Activated T-cell treated with anti-CD3 and anti-CD28 coated beads, Interleukin-2, amount 50 U/mL, for 24 hours (primary cell): Measurements from ENCODE around the gene LLGL1.

Experiments
- DNase-seq: peaks from one replicate; pipeline ENCODE4 v3.0.0-alpha.2; 2020
- H3K27ac Mint-ChIP-seq: 2 replicates; pipeline ENCODE4 v1.8.0; 2020; ENCODE audit warnings: mild to moderate bottlenecking, mixed read lengths
- H3K27me3 Mint-ChIP-seq: 2 replicates; pipeline ENCODE4 v1.8.0; 2020; ENCODE audit warnings: mixed read lengths
- H3K36me3 Mint-ChIP-seq: 2 replicates; pipeline ENCODE4 v1.8.0; 2020; ENCODE audit warnings: low read depth, mixed read lengths
- H3K4me1 Mint-ChIP-seq: 2 replicates; pipeline ENCODE4 v1.8.0; 2020; ENCODE audit warnings: low read depth, mixed read lengths
- H3K4me3 Mint-ChIP-seq: 2 replicates; pipeline ENCODE4 v1.8.0; 2020; ENCODE audit warnings: mild to moderate bottlenecking, moderate library complexity, mixed read lengths
- H3K9me3 Mint-ChIP-seq: 2 replicates; pipeline ENCODE4 v1.8.0; 2020; ENCODE audit warnings: mixed read lengths

The LLGL1 gene

DNA sequence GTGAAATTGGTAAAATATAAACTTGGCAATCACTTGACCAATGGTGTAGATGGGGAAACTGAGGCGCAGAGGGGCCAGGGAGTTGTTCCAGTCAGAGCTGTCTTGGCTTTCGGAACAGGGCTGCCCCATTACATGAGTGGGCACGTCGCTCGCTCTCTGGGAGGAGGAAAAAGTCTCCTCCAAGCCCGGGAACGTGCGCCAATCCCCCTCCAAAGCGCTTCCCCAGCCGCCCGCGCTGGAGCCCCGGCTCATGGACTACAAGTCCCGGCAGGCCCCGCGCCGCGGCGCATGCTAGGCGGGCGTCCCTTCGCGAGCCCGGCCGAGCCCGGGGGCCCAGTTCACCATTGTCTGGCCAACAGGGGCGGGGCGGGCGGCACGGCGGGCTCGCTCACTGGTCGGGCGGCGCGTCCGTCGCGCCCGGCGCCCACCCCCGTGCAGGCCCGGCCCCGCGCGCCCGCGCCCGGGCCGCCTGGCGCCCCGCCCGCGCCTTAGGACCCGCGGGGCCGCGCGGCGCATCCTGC is at the start of gene LLGL1:
LLGL1 (plus strand) TSS at position 515 of the 521 bp plus-strand sequence. CDS start 48 bp downstream, outside the sequence.
- Mint-ChIP-seq H3K4me1 (peaks cover 30% of the 10 kb centered on the region), H3K27me3 (no peaks in the 10 kb centered on the region)
- DNase-seq: peak; percentile 97

DNA sequence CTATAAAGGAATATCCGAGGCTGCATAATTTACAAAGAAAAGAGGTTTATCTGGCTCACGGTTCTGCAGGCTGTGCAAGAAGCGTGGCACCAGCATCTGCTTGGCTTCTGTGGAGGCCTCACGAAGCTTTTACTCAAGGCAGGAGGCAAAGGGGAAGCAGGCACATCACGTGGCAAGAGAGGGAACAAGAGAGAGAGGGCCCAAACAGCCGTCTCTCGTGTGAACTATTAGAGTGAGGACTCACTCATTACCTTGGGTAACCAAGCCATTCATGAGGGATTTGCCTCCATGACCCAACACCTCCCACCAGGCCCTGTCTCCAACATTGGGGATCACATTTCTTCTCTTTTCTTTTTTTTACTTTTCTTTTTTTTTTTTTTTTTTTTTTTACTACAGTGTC is 49.3 kb upstream of the LLGL1 start:
- no peaks in the 10 kb centered on the region for H3K27me3 Mint-ChIP-seq
- no peaks in the 10 kb centered on the region for H3K36me3 Mint-ChIP-seq
- no peaks in the 10 kb centered on the region for H3K9me3 Mint-ChIP-seq
- no peak overlapping the region for H3K4me3 Mint-ChIP-seq
- peaks cover 12% of the 10 kb centered on the region for H3K4me1 Mint-ChIP-seq
- DNase-seq: no peak
- H3K27ac Mint-ChIP-seq: no peak overlapping the region

More for the DNA sequence above, at the start of gene LLGL1:
- Mint-ChIP-seq H3K36me3 (peaks cover 3% of the 10 kb centered on the region), H3K9me3 (no peaks in the 10 kb centered on the region), H3K27ac (peak within 1 kb of the TSS; percentile 88), H3K4me3 (peak within 1 kb of the TSS; percentile 88)

DNA sequence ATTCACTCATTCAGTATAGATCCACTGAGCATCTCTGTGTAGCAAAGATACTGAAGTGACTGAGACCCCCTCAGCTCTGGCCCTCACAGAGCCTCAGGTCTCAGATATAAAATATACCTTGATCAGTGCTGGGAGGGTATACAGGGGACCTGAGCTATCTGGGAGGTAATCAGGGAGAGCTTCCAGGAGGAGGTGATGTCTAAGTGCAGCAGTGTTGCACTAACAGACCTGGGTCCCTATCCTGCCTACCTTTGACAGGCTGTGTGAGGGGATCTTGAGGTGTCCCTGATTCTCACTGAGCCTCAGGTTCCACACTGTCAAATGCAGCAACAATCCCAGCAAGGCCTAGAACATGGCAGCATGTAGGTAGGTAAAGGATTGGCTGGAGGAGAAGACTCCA is 48.3 kb upstream of the LLGL1 start:
- Mint-ChIP-seq H3K36me3 (no peaks in the 10 kb centered on the region), H3K27me3 (no peaks in the 10 kb centered on the region), H3K4me1 (peaks cover 22% of the 10 kb centered on the region), H3K27ac (no peak overlapping the region), H3K4me3 (no peak overlapping the region), H3K9me3 (no peaks in the 10 kb centered on the region)
- no peak for DNase-seq

DNA sequence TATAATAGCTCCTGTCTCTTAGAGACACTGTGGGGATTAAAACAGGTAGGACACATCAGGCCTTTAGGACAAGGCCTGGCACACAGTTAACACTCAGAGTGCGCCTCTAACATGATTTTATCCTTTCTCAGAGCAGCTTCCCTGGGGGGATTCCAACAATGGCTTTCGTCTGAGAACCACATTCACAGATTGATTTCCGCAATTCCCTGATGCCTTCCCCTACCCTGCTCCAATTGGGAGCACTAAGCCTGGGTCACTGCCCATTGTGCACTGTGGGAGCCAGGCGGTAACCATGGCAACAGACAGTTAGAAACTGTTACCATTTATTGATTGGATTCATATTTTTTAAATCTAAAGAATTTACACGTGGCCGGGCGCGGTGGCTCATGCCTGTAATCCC is 47.7 kb upstream of the LLGL1 start:
- Mint-ChIP-seq H3K27ac (no peak overlapping the region), H3K36me3 (no peaks in the 10 kb centered on the region), H3K9me3 (no peaks in the 10 kb centered on the region), H3K4me3 (no peak overlapping the region), H3K27me3 (no peaks in the 10 kb centered on the region), H3K4me1 (peaks cover 27% of the 10 kb centered on the region)
- no peak for DNase-seq

DNA sequence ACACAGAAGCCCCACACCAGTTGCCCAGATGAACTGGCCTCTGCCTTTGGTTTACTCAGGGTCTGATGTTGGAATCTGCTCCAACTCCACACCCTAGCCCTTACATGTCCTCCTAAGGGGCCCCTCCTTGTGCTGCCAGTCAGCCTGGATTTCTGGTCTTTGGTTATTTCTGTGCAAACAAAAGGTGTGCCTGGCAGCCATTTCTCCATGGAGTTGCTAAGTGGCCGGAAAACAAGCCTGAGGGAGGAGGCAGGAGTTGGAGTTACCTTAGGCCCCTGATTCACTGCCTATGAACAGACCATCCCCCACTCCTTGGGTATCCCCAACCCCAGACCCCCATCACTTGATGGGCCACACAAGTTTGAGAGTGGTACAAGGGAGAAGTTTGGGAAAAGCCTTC is 46.2 kb upstream of the LLGL1 start:
- Mint-ChIP-seq H3K27ac (peak overlapping the region; percentile 56), H3K36me3 (peaks cover 5% of the 10 kb centered on the region), H3K4me1 (peaks cover 29% of the 10 kb centered on the region), H3K4me3 (no peak overlapping the region), H3K9me3 (no peaks in the 10 kb centered on the region), H3K27me3 (no peaks in the 10 kb centered on the region)
- DNase-seq: no peak

DNA sequence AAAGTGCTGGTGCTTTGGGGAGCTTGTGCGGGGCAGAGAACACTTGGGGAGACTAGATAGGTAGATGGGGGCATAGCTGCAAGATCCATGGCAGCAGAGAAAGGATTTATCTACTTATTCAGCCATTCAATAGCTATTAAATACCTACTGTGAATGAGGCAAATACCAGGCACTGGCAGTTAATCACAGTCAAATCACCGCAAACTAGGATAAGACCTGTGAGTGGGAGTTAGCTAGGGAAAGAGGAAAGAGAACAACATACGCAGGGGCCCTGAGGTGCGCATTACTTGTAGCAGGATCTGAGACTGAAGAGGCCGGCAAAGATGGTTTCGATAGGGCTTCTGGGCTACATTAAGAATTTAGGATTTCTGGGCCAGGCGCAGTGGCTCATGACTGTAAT is 45.6 kb upstream of the LLGL1 start:
- H3K9me3 Mint-ChIP-seq: no peaks in the 10 kb centered on the region
- DNase-seq: no peak
- peaks cover 31% of the 10 kb centered on the region for H3K4me1 Mint-ChIP-seq
- no peaks in the 10 kb centered on the region for H3K27me3 Mint-ChIP-seq
- H3K27ac Mint-ChIP-seq: peak overlapping the region; percentile 56
- H3K36me3 Mint-ChIP-seq: peaks cover 11% of the 10 kb centered on the region
- H3K4me3 Mint-ChIP-seq: no peak overlapping the region

DNA sequence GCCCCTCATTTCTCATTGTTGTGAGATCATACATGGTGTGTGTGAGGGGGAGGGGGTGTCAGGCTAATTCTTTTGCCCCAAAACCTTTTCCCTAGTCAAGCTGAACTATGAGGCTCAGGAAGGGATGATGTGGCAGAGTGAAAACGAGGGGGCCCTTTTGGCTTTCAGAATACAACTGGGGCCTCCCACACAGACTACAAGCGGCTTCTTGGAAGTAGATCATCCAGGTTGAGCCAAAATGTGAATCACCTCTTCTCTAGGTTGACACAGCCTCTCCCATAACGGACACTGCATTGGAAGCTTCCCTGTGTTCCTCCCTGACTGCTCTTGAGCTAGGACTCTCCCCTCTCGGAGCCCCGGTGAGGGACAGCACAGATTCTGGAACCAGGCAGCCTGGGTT is 44.1 kb upstream of the LLGL1 start:
- H3K9me3 Mint-ChIP-seq: no peaks in the 10 kb centered on the region
- H3K27me3 Mint-ChIP-seq: no peaks in the 10 kb centered on the region
- H3K36me3 Mint-ChIP-seq: peaks cover 26% of the 10 kb centered on the region
- peak overlapping the region; percentile 99 for H3K27ac Mint-ChIP-seq
- peak; percentile 72 for DNase-seq
- peaks cover 43% of the 10 kb centered on the region for H3K4me1 Mint-ChIP-seq
- peak overlapping the region; percentile 95 for H3K4me3 Mint-ChIP-seq

DNA sequence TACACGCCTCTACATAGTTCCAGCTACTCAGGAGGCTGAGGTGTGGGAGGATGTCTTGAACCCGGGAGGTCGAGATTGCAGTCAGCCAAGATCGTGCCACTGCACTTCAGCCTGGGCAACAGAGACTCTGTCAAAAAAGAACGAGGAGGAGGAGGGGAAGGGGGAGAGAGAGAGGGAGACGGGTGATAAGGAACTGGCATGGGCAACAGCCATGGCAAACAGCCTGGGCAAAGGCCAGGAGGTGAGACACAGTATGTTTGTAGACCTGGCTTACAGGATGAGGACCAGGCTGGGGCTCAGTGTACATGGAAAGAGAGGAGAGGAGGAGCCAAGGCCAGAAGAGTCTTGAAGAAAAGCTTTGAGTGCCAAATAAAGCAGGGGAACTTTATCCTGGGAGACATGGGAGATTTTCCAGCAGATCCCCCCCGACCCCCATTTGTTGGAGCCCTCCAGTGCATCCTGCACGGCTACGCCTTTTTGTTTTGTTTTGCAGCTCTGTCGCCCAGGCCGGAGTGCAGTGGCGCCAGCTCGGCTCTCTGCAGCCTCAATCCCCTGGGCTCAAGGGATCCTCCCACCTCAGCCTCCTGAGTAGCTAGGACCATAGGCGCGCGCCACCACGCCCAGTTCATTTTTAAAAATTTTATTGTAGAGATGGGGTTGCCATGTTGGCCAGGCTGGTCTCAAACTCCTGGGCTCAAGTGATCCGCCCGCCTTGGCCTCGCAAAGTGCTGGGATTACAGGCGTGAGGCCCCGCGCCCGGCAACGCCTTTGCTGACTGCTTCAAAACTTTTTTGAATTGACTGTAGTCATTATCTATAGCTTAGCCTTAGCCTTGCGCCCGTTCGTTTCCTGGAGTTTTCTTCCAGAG is 43.1 kb upstream of the LLGL1 start:
- no peaks in the 10 kb centered on the region for H3K27me3 Mint-ChIP-seq
- no peaks in the 10 kb centered on the region for H3K9me3 Mint-ChIP-seq
- peaks cover 52% of the 10 kb centered on the region for H3K4me1 Mint-ChIP-seq
- peak overlapping the region; percentile 99 for H3K27ac Mint-ChIP-seq
- DNase-seq: peak; percentile 37
- H3K36me3 Mint-ChIP-seq: peaks cover 36% of the 10 kb centered on the region
- peak overlapping the region; percentile 95 for H3K4me3 Mint-ChIP-seq

DNA sequence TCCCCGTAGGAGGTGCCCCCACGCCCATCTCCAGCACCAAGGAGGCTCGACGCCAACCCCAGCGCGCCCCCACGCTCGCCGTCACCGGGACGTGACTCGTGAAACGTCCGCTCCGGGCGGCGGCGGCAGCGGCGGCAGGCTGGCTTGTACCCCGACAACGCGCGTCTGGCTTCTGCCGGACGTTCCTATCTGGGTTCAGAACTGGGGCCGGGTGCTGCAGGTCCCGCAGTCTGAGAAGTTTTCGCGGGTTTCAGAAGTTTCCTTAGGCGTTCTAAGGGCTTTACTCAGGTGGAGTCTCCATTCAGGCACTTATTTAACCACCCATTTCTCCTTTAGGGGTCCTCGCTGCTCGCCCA is 42.5 kb upstream of the LLGL1 start:
- Mint-ChIP-seq H3K27me3 (no peaks in the 10 kb centered on the region), H3K4me3 (peak overlapping the region; percentile 95), H3K36me3 (peaks cover 42% of the 10 kb centered on the region), H3K4me1 (peaks cover 58% of the 10 kb centered on the region), H3K27ac (peak overlapping the region; percentile 99), H3K9me3 (no peaks in the 10 kb centered on the region)
- peak; percentile 90 for DNase-seq

DNA sequence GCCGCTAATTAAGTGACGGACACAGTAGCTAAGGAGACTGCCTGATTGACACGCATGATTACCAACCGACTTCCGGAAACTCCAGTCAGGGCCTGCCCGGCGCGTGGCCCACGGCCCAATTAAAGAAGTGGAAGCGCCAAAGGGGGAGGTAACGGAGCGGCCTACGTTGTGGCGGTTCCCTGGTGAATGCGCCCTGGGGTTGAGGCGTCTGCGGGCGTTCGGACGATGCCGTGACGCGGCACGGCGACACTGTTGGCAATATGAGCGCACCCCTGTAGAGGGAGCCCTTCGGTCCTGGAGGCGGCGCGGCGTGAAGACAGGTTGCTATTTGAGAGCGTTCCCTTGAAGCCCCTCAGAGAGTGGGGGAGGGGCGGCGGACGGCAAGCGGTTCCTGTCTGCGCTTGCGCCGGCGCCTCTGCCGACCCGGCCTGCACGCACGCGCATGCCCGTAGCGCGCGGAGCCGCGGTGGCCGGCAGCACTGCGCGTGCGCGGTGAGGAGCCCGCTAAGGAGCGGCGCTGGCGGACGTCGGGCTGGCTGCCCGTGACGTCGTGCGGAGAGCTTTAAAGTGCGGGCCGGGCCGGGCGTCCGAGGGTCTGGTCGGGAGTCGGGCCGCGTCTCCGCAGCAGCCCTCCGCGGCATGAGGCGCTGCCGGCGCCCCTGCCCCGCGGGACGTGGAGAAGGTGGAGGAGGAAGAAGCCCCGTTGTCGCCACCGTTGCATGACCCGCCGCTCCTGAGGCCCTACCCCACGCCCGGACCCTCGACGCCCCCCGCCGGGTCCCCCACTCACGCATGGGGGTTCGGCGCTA is 41.9 kb upstream of the LLGL1 start, which contains the start of gene ALKBH5:
ALKBH5 (plus strand) TSS at position 495 of the 809 bp plus-strand sequence. CDS start 416 bp downstream, outside the sequence.
- Mint-ChIP-seq H3K4me1 (peaks cover 64% of the 10 kb centered on the region), H3K27me3 (no peaks in the 10 kb centered on the region), H3K27ac (peak within 1 kb of the TSS; percentile 99), H3K4me3 (peak within 1 kb of the TSS; percentile 95), H3K9me3 (no peaks in the 10 kb centered on the region), H3K36me3 (peaks cover 48% of the 10 kb centered on the region)
- DNase-seq: peak; percentile 98

DNA sequence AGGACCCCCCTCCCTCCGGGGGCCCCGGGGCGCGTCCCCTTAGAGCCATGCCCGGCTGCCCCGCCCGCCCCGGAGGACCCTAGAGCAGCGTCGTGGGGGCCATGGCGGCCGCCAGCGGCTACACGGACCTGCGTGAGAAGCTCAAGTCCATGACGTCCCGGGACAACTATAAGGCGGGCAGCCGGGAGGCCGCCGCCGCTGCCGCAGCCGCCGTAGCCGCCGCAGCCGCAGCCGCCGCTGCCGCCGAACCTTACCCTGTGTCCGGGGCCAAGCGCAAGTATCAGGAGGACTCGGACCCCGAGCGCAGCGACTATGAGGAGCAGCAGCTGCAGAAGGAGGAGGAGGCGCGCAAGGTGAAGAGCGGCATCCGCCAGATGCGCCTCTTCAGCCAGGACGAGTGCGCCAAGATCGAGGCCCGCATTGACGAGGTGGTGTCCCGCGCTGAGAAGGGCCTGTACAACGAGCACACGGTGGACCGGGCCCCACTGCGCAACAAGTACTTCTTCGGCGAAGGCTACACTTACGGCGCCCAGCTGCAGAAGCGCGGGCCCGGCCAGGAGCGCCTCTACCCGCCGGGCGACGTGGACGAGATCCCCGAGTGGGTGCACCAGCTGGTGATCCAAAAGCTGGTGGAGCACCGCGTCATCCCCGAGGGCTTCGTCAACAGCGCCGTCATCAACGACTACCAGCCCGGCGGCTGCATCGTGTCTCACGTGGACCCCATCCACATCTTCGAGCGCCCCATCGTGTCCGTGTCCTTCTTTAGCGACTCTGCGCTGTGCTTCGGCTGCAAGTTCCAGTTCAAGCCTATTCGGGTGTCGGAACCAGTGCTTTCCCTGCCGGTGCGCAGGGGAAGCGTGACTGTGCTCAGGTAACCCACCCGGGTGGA is 41.0 kb upstream of the LLGL1 start:
- peak overlapping the region; percentile 95 for H3K4me3 Mint-ChIP-seq
- H3K9me3 Mint-ChIP-seq: no peaks in the 10 kb centered on the region
- peak overlapping the region; percentile 99 for H3K27ac Mint-ChIP-seq
- peak; percentile 79 for DNase-seq
- H3K27me3 Mint-ChIP-seq: no peaks in the 10 kb centered on the region
- H3K36me3 Mint-ChIP-seq: peaks cover 54% of the 10 kb centered on the region
- peaks cover 68% of the 10 kb centered on the region for H3K4me1 Mint-ChIP-seq

DNA sequence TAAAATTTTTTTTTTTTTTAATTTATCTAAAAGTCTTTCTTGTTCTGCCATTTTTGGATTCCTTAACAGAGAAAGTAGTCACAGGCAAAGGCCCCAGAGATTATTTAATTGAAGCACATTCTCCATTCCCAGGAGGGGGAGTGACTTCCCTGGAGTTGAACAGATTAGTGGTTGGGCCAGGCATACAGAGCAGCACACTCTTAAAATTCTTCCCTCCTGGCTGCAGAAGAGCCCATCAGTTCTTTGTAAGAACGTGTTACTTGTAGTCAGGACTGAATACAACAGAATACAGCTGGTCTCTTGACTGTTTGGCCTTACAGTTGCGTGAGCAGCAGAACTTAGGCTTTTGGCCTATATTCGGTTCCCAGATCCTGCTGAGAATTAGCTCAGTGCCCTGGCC is 40.0 kb upstream of the LLGL1 start:
- Mint-ChIP-seq H3K4me1 (peaks cover 71% of the 10 kb centered on the region), H3K27me3 (no peaks in the 10 kb centered on the region), H3K9me3 (no peaks in the 10 kb centered on the region), H3K36me3 (peaks cover 63% of the 10 kb centered on the region), H3K4me3 (peak overlapping the region; percentile 95), H3K27ac (peak overlapping the region; percentile 99)
- DNase-seq: no peak

DNA sequence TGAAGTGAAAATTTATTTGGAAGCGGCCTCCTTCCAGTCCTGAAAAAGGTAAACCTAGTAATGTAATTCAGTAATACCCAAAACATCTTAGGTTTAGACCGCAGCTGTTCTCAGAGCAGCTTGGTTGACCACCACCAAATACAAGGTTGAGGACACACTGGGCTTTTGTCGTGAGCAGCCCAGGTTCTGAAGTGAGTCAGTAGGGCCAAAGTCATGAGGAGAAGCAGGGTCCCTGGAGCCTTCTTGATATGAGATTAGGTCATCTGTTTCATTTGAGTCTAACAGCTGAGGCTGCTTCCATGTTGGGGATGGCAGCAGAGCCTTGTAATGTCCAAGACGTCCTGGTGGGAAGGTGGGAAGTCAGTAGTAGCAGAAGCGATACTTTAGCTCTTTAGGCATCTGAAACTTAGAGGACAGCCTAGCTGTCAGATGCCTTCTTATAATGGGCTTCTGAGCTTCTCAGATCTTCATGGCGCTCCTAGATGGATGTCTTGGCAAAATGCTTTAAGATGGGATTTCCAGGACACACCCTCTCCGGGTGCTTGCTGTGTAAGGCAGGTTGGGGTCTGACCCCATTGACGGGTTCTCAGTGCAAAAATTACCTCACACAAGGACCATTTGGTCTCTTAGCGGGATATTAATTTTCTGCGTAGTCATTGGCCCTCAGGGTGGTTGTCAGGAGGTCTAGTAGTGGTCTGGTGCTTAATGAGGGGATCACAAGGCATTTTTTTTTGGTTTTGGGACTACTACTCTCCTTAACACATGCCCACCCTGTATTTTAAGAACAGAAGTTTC is 39.4 kb upstream of the LLGL1 start:
- no peaks in the 10 kb centered on the region for H3K9me3 Mint-ChIP-seq
- peaks cover 69% of the 10 kb centered on the region for H3K36me3 Mint-ChIP-seq
- DNase-seq: no peak
- H3K4me3 Mint-ChIP-seq: peak overlapping the region; percentile 95
- H3K27ac Mint-ChIP-seq: peak overlapping the region; percentile 99
- no peaks in the 10 kb centered on the region for H3K27me3 Mint-ChIP-seq
- peaks cover 71% of the 10 kb centered on the region for H3K4me1 Mint-ChIP-seq
